ENCODE results near the gene ZNF234. TPM values are rescaled to one million over a fixed set of nuclear protein-coding genes. Genes with fewer than 3 reads are reported as not detected.
"Not testable (repeated sequence)": the region's sequence is repeated elsewhere in the genome, so short reads cannot be mapped to it uniquely, and the experiment has no call there.

Gene ZNF234
- polyA plus RNA-seq, 1 of the 3 experiments (the other 2 are of a cell fraction) = 3.1 TPM

DNA sequence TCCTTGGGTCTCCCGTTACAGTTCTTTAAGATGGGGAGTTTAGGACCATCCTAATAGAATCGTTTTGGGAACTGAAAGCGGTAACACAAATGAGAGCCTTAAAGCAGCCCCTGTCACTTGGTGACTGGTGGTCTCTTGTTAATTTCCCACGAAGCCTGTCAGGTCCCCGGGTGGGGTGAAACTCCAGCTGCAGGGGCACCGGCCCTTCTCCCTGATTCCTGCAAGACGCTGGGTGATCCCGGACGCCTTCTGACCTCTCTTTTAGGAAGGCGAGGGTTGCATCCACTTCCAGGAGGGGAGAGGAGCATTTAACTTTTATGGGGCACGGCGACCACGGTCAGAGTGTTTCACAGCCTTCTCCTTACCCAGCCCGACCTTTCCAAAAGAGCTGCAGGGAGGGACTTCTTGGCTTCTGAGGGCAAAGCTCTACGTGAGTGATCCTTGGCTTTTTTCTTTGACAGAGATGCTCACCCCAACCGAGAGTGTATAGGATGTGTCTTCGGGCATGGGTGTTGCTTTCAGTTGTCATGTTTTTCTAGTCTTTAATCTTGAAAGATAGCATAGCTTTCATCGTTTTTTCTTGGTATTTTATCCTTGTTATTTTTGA lies 27.5 kb upstream of the ZNF234 start:
- peak overlapping the region; percentile 82 for H3K4me2 ChIP-seq
- H3K4me1 ChIP-seq (ENCODE audit: control insufficient read depth in 1 of 2, insufficient read depth in 2 of 2, low read depth in 1 of 2, low read length in 1 of 2) = peaks cover 0 to 7% of the 10 kb centered on the region in 2 experiments; a peak in 1 of 4 replicates
- H3K9me3 ChIP-seq = no peaks in the 10 kb centered on the region
- H3K4me3 ChIP-seq (ENCODE audit: low read depth in 2 of 2, low read length in 1 of 2) = peak overlapping the region; percentile 80 to 96
- H3F3A ChIP-seq (replicated peaks; ENCODE audit: insufficient read depth) = no peaks in the 10 kb centered on the region
- peak; percentile 30 for DNase-seq
- peak overlapping the region; percentile 96 for H2AFZ ChIP-seq (ENCODE audit: low read depth)
- peak overlapping the region; percentile 74 for H3K9ac ChIP-seq
- H3K79me2 ChIP-seq (ENCODE audit: insufficient read depth) = peaks cover 13% of the 10 kb centered on the region
- TF ChIP-seq YY1 (IDR thresholded peaks at IDR 0.05; ENCODE audit: low read depth) (no peak), GABPA (IDR thresholded peaks at IDR 0.05; ENCODE audit: low read depth) (no peak), SMC3 (IDR thresholded peaks at IDR 0.05; ENCODE audit: low read depth, low read length) (no peak), FOXJ3 (CRISPR knock-in tag; IDR thresholded peaks at IDR 0.05) (no peak), SIN3A (IDR thresholded peaks at IDR 0.05; ENCODE audit: borderline replicate concordance, low read depth, low read length) (no peak), NFIC (IDR thresholded peaks at IDR 0.05; ENCODE audit: borderline replicate concordance) (no peak), RCOR1 (IDR thresholded peaks at IDR 0.05; ENCODE audit: low read length) (no peak), TEAD4 (IDR thresholded peaks at IDR 0.05; ENCODE audit: borderline replicate concordance, insufficient read depth) (no peak), CHD2 (IDR thresholded peaks at IDR 0.05; ENCODE audit: low read length, partially characterized antibody) (no peak), GATA2 (CRISPR knock-in tag; IDR thresholded peaks at IDR 0.05) (no peak), POLR2AphosphoS5 (IDR thresholded peaks at IDR 0.05; ENCODE audit: low read depth, low read length) (no peak), RAD21 (IDR thresholded peaks at IDR 0.05; ENCODE audit: low read length) (no peak), RFX5 (IDR thresholded peaks at IDR 0.05; ENCODE audit: low read length) (no peak), JUND (IDR thresholded peaks at IDR 0.05) (no peak)
- TF ChIP-seq, protein P1, sequence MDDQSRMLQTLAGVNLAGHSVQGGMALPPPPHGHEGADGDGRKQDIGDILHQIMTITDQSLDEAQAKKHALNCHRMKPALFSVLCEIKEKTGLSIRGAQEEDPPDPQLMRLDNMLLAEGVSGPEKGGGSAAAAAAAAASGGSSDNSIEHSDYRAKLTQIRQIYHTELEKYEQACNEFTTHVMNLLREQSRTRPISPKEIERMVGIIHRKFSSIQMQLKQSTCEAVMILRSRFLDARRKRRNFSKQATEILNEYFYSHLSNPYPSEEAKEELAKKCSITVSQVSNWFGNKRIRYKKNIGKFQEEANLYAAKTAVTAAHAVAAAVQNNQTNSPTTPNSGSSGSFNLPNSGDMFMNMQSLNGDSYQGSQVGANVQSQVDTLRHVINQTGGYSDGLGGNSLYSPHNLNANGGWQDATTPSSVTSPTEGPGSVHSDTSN (IDR thresholded peaks at IDR 0.05) = no peak
- TF ChIP-seq, protein P2, sequence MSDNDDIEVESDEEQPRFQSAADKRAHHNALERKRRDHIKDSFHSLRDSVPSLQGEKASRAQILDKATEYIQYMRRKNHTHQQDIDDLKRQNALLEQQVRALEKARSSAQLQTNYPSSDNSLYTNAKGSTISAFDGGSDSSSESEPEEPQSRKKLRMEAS (IDR thresholded peaks at IDR 0.05; ENCODE audit: low read depth) = no peak
- TF ChIP-seq, protein P3, sequence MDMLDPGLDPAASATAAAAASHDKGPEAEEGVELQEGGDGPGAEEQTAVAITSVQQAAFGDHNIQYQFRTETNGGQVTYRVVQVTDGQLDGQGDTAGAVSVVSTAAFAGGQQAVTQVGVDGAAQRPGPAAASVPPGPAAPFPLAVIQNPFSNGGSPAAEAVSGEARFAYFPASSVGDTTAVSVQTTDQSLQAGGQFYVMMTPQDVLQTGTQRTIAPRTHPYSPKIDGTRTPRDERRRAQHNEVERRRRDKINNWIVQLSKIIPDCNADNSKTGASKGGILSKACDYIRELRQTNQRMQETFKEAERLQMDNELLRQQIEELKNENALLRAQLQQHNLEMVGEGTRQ (IDR thresholded peaks at IDR 0.05; ENCODE audit: borderline replicate concordance, low read depth, low read length) = no peak
- TF ChIP-seq, protein P4, sequence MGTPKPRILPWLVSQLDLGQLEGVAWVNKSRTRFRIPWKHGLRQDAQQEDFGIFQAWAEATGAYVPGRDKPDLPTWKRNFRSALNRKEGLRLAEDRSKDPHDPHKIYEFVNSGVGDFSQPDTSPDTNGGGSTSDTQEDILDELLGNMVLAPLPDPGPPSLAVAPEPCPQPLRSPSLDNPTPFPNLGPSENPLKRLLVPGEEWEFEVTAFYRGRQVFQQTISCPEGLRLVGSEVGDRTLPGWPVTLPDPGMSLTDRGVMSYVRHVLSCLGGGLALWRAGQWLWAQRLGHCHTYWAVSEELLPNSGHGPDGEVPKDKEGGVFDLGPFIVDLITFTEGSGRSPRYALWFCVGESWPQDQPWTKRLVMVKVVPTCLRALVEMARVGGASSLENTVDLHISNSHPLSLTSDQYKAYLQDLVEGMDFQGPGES (IDR thresholded peaks at IDR 0.05; ENCODE audit: low read depth, low read length) = no peak
- TF ChIP-seq, protein P5, sequence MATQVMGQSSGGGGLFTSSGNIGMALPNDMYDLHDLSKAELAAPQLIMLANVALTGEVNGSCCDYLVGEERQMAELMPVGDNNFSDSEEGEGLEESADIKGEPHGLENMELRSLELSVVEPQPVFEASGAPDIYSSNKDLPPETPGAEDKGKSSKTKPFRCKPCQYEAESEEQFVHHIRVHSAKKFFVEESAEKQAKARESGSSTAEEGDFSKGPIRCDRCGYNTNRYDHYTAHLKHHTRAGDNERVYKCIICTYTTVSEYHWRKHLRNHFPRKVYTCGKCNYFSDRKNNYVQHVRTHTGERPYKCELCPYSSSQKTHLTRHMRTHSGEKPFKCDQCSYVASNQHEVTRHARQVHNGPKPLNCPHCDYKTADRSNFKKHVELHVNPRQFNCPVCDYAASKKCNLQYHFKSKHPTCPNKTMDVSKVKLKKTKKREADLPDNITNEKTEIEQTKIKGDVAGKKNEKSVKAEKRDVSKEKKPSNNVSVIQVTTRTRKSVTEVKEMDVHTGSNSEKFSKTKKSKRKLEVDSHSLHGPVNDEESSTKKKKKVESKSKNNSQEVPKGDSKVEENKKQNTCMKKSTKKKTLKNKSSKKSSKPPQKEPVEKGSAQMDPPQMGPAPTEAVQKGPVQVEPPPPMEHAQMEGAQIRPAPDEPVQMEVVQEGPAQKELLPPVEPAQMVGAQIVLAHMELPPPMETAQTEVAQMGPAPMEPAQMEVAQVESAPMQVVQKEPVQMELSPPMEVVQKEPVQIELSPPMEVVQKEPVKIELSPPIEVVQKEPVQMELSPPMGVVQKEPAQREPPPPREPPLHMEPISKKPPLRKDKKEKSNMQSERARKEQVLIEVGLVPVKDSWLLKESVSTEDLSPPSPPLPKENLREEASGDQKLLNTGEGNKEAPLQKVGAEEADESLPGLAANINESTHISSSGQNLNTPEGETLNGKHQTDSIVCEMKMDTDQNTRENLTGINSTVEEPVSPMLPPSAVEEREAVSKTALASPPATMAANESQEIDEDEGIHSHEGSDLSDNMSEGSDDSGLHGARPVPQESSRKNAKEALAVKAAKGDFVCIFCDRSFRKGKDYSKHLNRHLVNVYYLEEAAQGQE (IDR thresholded peaks at IDR 0.05; ENCODE audit: low read depth, low read length) = no peak
- H3K27ac ChIP-seq (ENCODE audit: low read depth in 2 of 2, low read length in 1 of 2) = peak overlapping the region; percentile 50 to 84; a peak in 3 of 4 replicates
- ChIA-PET POLR2A (interaction anchor here (2.0 kb wide), 1 partner anchor 51 kb away, joined by 12 read pairs; the partner anchor contains the start of gene ZNF226), CTCF (interaction anchor here (1.0 to 1.6 kb wide), 2 partner anchors 42 to 98 kb away, joined by 3 to 5 read pairs; partner anchors contain the start of genes ZNF227 and ZNF284)
- 8% methylated on average over 16 of the region's 18 CpGs for WGBS (ENCODE audit: low lambda C conversion rate)
- H3K9me2 ChIP-seq = no peaks in the 10 kb centered on the region
- peaks cover 30 to 31% of the 10 kb centered on the region in 2 experiments for H3K36me3 ChIP-seq (replicated peaks in 1 of 2; ENCODE audit: control insufficient read depth in 1 of 2, insufficient read depth in 2 of 2, low read length in 1 of 2)
- no peaks in the 10 kb centered on the region for H3K27me3 ChIP-seq (ENCODE audit: insufficient read depth)
- no peaks in the 10 kb centered on the region for H4K20me1 ChIP-seq (ENCODE audit: insufficient read depth)

DNA sequence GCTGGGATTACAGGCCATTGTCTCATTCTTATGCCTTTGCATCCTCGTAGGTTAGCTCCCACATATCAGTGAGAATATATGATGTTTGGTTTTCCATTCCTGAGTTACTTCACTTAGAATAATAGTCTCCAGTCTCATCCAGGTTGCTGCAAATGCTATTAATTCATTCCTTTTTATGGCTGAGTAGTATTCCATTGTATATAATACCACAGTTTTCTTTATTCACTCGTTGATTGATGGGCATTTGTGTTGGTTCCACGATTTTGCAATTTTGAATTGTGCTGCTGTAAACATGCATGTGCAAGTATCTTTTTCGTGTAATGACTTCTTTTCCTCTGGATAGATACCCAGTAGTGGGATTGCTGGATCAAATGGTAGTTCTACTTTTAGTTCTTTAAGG lies 20.2 kb upstream of the ZNF234 start:
- H3K4me1 ChIP-seq (ENCODE audit: control insufficient read depth in 1 of 2, insufficient read depth in 2 of 2, low read depth in 1 of 2, low read length in 1 of 2); H2AFZ ChIP-seq (ENCODE audit: low read depth); H4K20me1 ChIP-seq (ENCODE audit: insufficient read depth); CTCF ChIA-PET; H3K9me2 ChIP-seq; H3K9ac ChIP-seq; H3K27me3 ChIP-seq (ENCODE audit: insufficient read depth); H3K4me2 ChIP-seq; H3F3A ChIP-seq (replicated peaks; ENCODE audit: insufficient read depth); H3K79me2 ChIP-seq (ENCODE audit: insufficient read depth); H3K27ac ChIP-seq (ENCODE audit: low read depth in 2 of 2, low read length in 1 of 2); POLR2A ChIA-PET; DNase-seq; H3K4me3 ChIP-seq (ENCODE audit: low read depth in 2 of 2, low read length in 1 of 2); H3K9me3 ChIP-seq: not testable (repeated sequence)
- WGBS (ENCODE audit: low lambda C conversion rate) = 76% methylated on average over 4 of the region's 4 CpGs
- peaks cover 56 to 77% of the 10 kb centered on the region in 2 experiments for H3K36me3 ChIP-seq (replicated peaks in 1 of 2; ENCODE audit: control insufficient read depth in 1 of 2, insufficient read depth in 2 of 2, low read length in 1 of 2)
